Choroid plexus epithelial cell (primary cell): ENCODE measurements around the gene ZNF397.
A peak's percentile ranks its signal among the peaks of the same experiment; 100 is the strongest.

Experiments used
- DNase-seq: peaks from one replicate; pipeline ENCODE4 v3.0.0-alpha.2; 2010; ENCODE audit warnings: low read depth
- H3K4me3 ChIP-seq: 2 replicates; pipeline ENCODE4 v1.5.1; 2011; ENCODE audit warnings: low read depth, mild to moderate bottlenecking, control low read depth, low read length, moderate library complexity
- CTCF ChIP-seq: conservative IDR thresholded peaks from 2 replicates; pipeline ENCODE4 v1.5.1; 2011; ENCODE audit warnings: low read depth, mild to moderate bottlenecking, control low read depth, inconsistent platforms, low read length, moderate library complexity

Gene ZNF397

DNA sequence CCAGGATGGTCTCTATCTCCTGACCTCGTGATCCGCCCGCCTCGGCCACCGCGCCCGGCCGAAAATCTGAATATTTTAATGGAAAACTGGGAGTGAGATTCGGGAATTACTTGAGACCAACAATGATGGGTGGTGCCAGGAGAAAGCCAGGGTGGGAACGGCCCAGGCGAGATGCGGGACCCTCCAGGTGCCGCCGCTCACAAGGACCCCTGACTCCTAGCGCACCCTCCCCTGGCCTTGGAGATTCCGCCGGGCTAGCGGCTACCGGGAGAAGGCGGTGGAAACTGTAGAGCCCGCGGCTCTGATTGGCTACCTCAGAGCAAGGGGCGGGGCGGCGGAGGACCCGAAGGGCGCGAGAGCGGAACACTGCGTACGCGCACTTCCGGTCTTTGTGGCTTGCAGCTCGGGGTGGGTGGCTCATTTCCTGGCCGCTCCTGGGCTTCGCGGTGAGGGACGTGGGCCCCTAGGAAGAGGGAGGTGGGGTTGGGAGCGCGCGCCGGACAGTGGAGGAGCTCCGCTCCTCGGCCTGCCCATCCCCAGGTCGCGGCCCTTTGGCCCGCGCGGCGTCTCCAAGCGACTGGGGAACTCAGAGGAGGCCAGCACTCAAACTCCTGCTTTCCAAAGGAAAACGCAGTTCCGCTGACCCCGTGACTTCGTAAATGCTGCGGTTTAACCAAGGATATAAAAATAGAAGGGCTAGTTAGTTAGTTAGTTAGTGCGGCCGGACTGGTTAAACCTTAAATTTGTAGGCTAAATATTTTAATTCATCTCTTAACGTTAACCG is at the start of gene ZNF397:
ZNF397 (plus strand) TSS at position 371 of the 784 bp plus-strand sequence. CDS start 1,437 bp downstream, outside the sequence.
- TF ChIP-seq CTCF = no peak
- H3K4me3 ChIP-seq = peak within 1 kb of the TSS; percentile 82
- DNase-seq = peak; percentile 98

DNA sequence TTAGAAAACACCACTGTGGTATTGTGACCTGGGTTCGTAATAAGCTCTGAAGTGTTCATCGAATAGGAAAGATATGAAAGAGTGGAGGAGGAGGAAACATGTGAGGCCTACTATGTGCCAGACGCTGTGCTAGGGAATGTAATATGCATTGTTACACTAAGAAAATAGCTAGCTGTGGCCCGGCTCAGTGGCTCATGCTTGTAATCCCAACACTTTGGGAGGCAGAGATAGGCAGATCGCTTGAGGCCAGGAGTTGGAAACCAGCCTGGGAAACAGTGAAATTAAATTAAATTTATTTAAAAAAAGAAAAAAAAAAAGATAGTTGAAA is 49.2 kb upstream of the ZNF397 start:
- H3K4me3 ChIP-seq = no peak overlapping the region
- no peak for DNase-seq
- no peak for TF ChIP-seq CTCF

DNA sequence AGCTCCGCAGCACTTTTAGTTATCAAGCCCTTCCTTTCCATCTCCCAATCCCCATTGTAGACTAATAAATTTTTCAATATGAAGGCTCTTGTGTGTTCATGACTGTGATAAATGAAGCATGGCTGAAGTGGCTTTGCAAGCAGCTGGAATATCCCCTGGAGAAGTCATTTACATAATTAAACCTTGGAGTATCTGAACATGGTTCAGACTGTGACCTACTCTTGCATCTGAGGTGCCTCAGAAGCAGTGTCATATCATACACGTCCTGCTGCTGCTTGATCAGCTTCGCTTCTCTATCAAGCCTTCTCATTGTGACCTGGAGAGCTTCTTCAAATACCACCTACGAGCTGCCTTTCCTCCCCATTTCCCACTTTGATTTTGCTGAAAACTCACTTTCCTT is 48.4 kb upstream of the ZNF397 start:
- no peak for DNase-seq
- no peak for TF ChIP-seq CTCF
- H3K4me3 ChIP-seq = no peak overlapping the region

- no peak overlapping the region for H3K4me3 ChIP-seq
- DNase-seq = no peak
- TF ChIP-seq CTCF = no peak
Observed at GRCh38 chr18:35193316-35193715, 47.5 kb upstream of the ZNF397 start.

GRCh38 chr18:35197296-35197695 is 43.5 kb upstream of the ZNF397 start:
- no peak overlapping the region for H3K4me3 ChIP-seq
- no peak for TF ChIP-seq CTCF
- DNase-seq = no peak

DNA sequence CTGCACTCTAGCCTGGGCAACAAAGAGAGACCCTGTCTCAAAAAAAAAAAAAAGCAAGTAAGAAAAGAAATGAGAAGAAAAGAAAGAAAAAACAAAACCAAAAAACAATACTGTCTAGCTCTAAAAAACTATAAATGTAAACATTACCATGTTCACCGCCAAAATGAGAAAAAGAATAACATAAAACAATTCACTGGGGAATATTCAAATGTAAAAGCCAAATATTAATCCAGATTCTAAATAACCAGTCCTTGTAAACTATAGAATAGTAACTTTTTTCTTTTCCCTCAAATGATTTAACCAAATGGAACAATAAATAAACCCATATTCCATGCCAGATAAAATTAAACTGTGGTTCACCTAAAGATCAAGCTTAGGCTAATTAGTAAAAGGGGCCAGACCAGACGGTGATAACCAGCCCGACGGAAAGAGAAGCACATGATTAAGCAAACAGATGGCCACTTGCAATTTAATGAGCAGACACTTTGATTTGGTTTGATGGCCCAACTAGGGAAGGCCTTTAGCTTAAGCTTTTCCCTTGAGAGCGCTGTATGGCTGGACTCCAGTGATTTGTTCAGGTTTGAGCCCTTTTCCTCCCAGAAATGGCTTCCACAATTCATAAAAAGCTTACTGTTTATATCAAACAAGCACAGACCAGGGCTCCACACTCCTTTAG is 39.4 kb upstream of the ZNF397 start:
- no peak for DNase-seq
- no peak overlapping the region for H3K4me3 ChIP-seq
- no peak for TF ChIP-seq CTCF

DNA sequence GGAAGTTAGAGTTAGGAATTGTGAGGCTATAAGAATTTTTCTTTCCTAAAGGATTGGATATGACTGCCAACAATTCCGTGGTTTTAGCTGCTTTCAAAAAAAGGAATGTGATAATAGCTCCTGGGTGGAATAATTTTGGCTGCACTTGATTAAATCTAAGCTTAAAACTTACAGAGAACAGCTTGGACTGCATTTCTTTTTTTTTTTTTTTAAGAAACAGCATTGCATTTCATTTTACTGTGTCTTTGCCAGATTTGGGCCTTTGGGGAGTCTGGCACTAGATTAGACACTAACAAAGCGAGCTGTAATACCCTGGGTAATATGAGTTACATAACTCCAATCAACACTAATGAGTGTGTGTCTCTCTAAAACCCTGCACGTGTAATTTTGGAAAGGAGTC is 37.8 kb upstream of the ZNF397 start:
- no peak overlapping the region for H3K4me3 ChIP-seq
- no peak for TF ChIP-seq CTCF
- DNase-seq = no peak
